H1 (cell line): ENCODE measurements around the gene SMARCA5. TPM values are rescaled to one million over a fixed set of nuclear protein-coding genes. Genes with fewer than 3 reads are reported as not detected.

Source experiments
- BCL11A ChIP-seq, 2 experiments: IDR thresholded peaks; one replicate each; pipeline ENCODE4 v1.6.1; 2011; ENCODE audit warnings: low read depth in 2 of 2, low read length in 2 of 2, mild to moderate bottlenecking in 2 of 2
- polyA plus RNA-seq, 7 experiments: library from polyadenylated mRNA; depleted of rRNA in 3 of 7; stranded (reverse) in 5 of 7; unstranded in 2 of 7; fragments of >200 nt in 5 of 7; fragments of 200-250 nt in 2 of 7; gene quantifications; 1 replicate in 5 of 7; 2 replicates in 1 of 7; 4 replicates in 1 of 7; pipeline versions ENCODE4 v1.2.1 to v1.2.3, GENCODE V29; 2011 to 2013; ENCODE audit warnings: missing spikeins in 2 of 7, mixed read lengths in 2 of 7
- total RNA-seq: library from RNA; stranded (reverse); fragmentation: NEBNext Ultra II Directional; extraction: Animal tissue kit (Norgen Biotek cat#: 25700); gene quantifications from 2 replicates; pipeline ENCODE4 v1.2.1, GENCODE V29; 2021
- TF ChIP-seq, protein P1 (sequence below): IDR thresholded peaks from 2 replicates; pipeline ENCODE4 v1.6.1; 2012; ENCODE audit warnings: low read length, inconsistent platforms
- TF ChIP-seq, protein P2 (sequence below): IDR thresholded peaks from 2 replicates; pipeline ENCODE4 v1.6.1; 2012; ENCODE audit warnings: inconsistent platforms
- TF ChIP-seq, protein P3 (sequence below), 3 experiments: IDR thresholded peaks; 1 replicate in 2 of 3; 2 replicates in 1 of 3; pipeline versions ENCODE4 v1.5.1 to v1.6.1; 2011; ENCODE audit warnings: low read length in 3 of 3, mild to moderate bottlenecking in 3 of 3, inconsistent platforms in 2 of 3, low read depth in 1 of 3, moderate library complexity in 1 of 3; ENCODE audit not compliant: insufficient read depth in 1 of 3; ENCODE audit errors: control extremely low read depth in 1 of 3

Gene SMARCA5
- total and polyA plus RNA-seq, 2 of the 8 experiments (the other 6 are each of a cell fraction or from before 2014, with no cell fraction given): 13.9 to 112 TPM

DNA sequence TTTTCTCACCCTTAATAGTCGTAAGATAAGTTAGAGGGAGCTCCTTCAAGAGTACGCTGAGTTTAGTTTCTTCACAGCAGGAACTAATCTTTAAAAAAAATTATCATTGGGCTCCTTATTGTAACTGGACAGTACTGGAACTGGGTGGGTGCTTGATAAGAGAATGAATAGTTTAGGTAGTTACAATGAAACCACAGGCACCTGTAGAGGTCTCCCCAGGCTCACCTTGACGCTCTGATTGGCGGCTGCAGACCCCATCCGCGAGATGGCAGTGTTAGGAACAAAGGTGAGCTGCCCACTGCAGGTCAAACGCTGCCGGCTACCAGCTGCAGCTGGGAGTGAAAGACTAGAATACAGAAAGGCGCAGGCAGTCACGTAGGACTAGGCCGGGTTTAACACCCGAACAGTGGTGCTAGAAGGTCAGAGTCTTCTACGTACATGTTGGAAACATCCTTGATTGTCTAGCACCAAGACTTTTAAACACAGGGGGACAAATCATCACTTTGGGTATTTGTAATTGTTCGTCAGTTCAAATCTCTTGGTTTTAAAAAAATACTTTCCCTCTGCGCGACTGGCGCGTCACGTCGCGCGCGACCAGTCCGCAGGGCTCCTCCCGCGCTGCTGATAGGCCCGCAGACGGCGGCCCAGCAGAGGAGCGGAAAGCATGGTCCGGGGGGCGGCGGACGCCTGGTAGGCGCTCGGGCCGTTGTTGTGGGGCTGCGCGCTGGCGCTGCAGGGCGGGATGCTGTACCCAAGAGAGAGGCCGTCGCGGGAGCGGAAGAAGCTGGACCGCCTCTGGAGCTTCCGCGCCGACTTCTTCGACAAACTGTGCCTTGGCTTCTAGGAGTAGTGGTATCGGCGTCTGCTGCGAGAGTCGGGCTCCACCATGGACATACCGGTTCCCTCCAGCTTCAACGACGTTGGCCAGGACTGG, 45.6 kb downstream of the SMARCA5 start (continued):
- TF ChIP-seq, protein P1, sequence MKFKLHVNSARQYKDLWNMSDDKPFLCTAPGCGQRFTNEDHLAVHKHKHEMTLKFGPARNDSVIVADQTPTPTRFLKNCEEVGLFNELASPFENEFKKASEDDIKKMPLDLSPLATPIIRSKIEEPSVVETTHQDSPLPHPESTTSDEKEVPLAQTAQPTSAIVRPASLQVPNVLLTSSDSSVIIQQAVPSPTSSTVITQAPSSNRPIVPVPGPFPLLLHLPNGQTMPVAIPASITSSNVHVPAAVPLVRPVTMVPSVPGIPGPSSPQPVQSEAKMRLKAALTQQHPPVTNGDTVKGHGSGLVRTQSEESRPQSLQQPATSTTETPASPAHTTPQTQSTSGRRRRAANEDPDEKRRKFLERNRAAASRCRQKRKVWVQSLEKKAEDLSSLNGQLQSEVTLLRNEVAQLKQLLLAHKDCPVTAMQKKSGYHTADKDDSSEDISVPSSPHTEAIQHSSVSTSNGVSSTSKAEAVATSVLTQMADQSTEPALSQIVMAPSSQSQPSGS: no peak
- TF ChIP-seq, protein P2, sequence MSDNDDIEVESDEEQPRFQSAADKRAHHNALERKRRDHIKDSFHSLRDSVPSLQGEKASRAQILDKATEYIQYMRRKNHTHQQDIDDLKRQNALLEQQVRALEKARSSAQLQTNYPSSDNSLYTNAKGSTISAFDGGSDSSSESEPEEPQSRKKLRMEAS: no peak
- no peak for TF ChIP-seq BCL11A (IDR thresholded peaks at IDR 0.05; ENCODE audit: low read depth in 2 of 2, low read length in 2 of 2)
- TF ChIP-seq, protein P3, sequence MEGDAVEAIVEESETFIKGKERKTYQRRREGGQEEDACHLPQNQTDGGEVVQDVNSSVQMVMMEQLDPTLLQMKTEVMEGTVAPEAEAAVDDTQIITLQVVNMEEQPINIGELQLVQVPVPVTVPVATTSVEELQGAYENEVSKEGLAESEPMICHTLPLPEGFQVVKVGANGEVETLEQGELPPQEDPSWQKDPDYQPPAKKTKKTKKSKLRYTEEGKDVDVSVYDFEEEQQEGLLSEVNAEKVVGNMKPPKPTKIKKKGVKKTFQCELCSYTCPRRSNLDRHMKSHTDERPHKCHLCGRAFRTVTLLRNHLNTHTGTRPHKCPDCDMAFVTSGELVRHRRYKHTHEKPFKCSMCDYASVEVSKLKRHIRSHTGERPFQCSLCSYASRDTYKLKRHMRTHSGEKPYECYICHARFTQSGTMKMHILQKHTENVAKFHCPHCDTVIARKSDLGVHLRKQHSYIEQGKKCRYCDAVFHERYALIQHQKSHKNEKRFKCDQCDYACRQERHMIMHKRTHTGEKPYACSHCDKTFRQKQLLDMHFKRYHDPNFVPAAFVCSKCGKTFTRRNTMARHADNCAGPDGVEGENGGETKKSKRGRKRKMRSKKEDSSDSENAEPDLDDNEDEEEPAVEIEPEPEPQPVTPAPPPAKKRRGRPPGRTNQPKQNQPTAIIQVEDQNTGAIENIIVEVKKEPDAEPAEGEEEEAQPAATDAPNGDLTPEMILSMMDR (IDR thresholded peaks at IDR 0.05; ENCODE audit: control extremely low read depth in 1 of 3, insufficient read depth in 1 of 3, low read depth in 1 of 3, low read length in 3 of 3): peak; percentile 83 to 100 (median 91)
